ENCODE measurements around the gene RPS6KB2.

GRCh38 chr11:67442504-67443404 is 14.5 kb downstream of the RPS6KB2 start:
- TF ChIP-seq CTCF (IDR thresholded peaks at IDR 0.05) (no peak), POLR2A (IDR thresholded peaks at IDR 0.05) (no peak), EP300 (IDR thresholded peaks at IDR 0.05) (no peak), POLR2AphosphoS5 (IDR thresholded peaks at IDR 0.05) (no peak)

All from suprapubic skin (tissue), 4 donors.